WTC11 (cell line): ENCODE results near the gene PDZK1. TPM values are rescaled to one million over a fixed set of nuclear protein-coding genes. Genes with fewer than 3 reads are reported as not detected.

Experiments
- ATAC-seq: fragments of 200-7000 bp; cut with Tn5 transposase; 2 replicates; pipeline ENCODE4 v1.10.0; 2021; ENCODE audit warnings: mild to moderate bottlenecking, moderate library complexity
- CTCF ChIA-PET: fragments of 300-600 bp; sonication (Branson Sonifier 250); formaldehyde crosslinking; loops from one replicate; lab custom pipeline; 2021; ENCODE audit warnings: antibody characterized with exemption; lab: Charles Lee
- POLR2A ChIA-PET: fragments of 350-600 bp; sonication (Branson Sonifier 250); formaldehyde crosslinking; loops from one replicate; lab custom pipeline; 2021; ENCODE audit warnings: antibody characterized with exemption; lab: Charles Lee
- DNase-seq: peaks from one replicate; pipeline ENCODE4 v3.0.0; 2021; ENCODE audit warnings: low spot score
- H3K27ac Mint-ChIP-seq: 2 replicates; pipeline ENCODE4 v1.8.0; 2021; ENCODE audit warnings: mixed read lengths
- H3K27me3 Mint-ChIP-seq: 2 replicates; pipeline ENCODE4 v1.8.0; 2021; ENCODE audit warnings: low read depth, mild to moderate bottlenecking, moderate library complexity, mixed read lengths
- H3K36me3 Mint-ChIP-seq: 2 replicates; pipeline ENCODE4 v1.8.0; 2021; ENCODE audit warnings: mixed read lengths
- H3K4me1 Mint-ChIP-seq: 2 replicates; pipeline ENCODE4 v1.8.0; 2022; ENCODE audit warnings: mixed read lengths
- H3K4me3 Mint-ChIP-seq: 2 replicates; pipeline ENCODE4 v1.8.0; 2021; ENCODE audit warnings: mild to moderate bottlenecking, moderate library complexity, mixed read lengths
- H3K9me3 Mint-ChIP-seq: 2 replicates; pipeline ENCODE4 v1.8.0; 2021; ENCODE audit warnings: mixed read lengths
- CBFB ChIP-seq: sonication (generic); formaldehyde crosslinking; IDR thresholded peaks from 2 replicates; pipeline ENCODE4 v1.8.1; 2022; ENCODE audit warnings: mild to moderate bottlenecking, low read depth, missing genetic modification reagents
- CREM ChIP-seq: sonication (generic); formaldehyde crosslinking; IDR thresholded peaks from 2 replicates; pipeline ENCODE4 v1.8.1; 2022; ENCODE audit warnings: mild to moderate bottlenecking, missing genetic modification reagents, moderate library complexity
- ELF4 ChIP-seq: sonication (generic); formaldehyde crosslinking; IDR thresholded peaks from 2 replicates; pipeline ENCODE4 v1.8.1; 2022; ENCODE audit warnings: low read depth, mild to moderate bottlenecking, moderate library complexity, missing genetic modification reagents
- ETV6 ChIP-seq: sonication (generic); formaldehyde crosslinking; IDR thresholded peaks from 2 replicates; pipeline ENCODE4 v1.8.1; 2022; ENCODE audit warnings: mild to moderate bottlenecking, missing genetic modification reagents
- FOXJ3 ChIP-seq: sonication (generic); formaldehyde crosslinking; IDR thresholded peaks from 2 replicates; pipeline ENCODE4 v1.9.0; 2021; ENCODE audit warnings: missing genetic modification reagents, mild to moderate bottlenecking, borderline replicate concordance
- GABPB1 ChIP-seq: sonication (generic); formaldehyde crosslinking; IDR thresholded peaks from 2 replicates; pipeline ENCODE4 v1.8.1; 2023; ENCODE audit warnings: mild to moderate bottlenecking, missing genetic modification reagents
- IRF1 ChIP-seq: sonication (generic); formaldehyde crosslinking; IDR thresholded peaks from 2 replicates; pipeline ENCODE4 v1.8.0; 2023; ENCODE audit warnings: missing genetic modification reagents
- IRF2 ChIP-seq: sonication (generic); formaldehyde crosslinking; IDR thresholded peaks from 2 replicates; pipeline ENCODE4 v1.8.0; 2022; ENCODE audit warnings: low read depth, missing genetic modification reagents, borderline replicate concordance
- JAZF1 ChIP-seq: fragments of 250-450 bp; sonication (Bioruptor Pico); IDR thresholded peaks from 2 replicates; pipeline ENCODE4 v1.9.0; 2021; ENCODE audit warnings: moderate library complexity, mild to moderate bottlenecking, inconsistent platforms
- JUN ChIP-seq: sonication (generic); formaldehyde crosslinking; IDR thresholded peaks from 2 replicates; pipeline ENCODE4 v1.8.0; 2023; ENCODE audit warnings: mild to moderate bottlenecking, missing genetic modification reagents
- KAT7 ChIP-seq: sonication (generic); formaldehyde crosslinking; IDR thresholded peaks from 2 replicates; pipeline ENCODE4 v1.8.1; 2023; ENCODE audit warnings: missing genetic modification reagents, mild to moderate bottlenecking, borderline replicate concordance
- MLX ChIP-seq: sonication (generic); formaldehyde crosslinking; IDR thresholded peaks from 2 replicates; pipeline ENCODE4 v1.8.1; 2023; ENCODE audit warnings: mild to moderate bottlenecking, missing genetic modification reagents, moderate library complexity
- NFATC4 ChIP-seq: fragments of 250-450 bp; sonication (Bioruptor Pico); IDR thresholded peaks from 2 replicates; pipeline ENCODE4 v1.9.0; 2021; ENCODE audit warnings: mild to moderate bottlenecking
- TEAD1 ChIP-seq: sonication (generic); formaldehyde crosslinking; IDR thresholded peaks from 2 replicates; pipeline ENCODE4 v1.8.0; 2022; ENCODE audit warnings: mild to moderate bottlenecking, missing genetic modification reagents
- ZBTB21 ChIP-seq: sonication (generic); formaldehyde crosslinking; IDR thresholded peaks from 2 replicates; pipeline ENCODE4 v1.8.1; 2023; ENCODE audit warnings: mild to moderate bottlenecking, missing genetic modification reagents, borderline replicate concordance
- ZNF532 ChIP-seq: fragments of 250-450 bp; sonication (Bioruptor Pico); IDR thresholded peaks from 2 replicates; pipeline ENCODE4 v1.9.0; 2021; ENCODE audit warnings: mild to moderate bottlenecking, borderline replicate concordance
- total RNA-seq: library from RNA; stranded (reverse); gene quantifications from 3 replicates; pipeline ENCODE4 v1.2.3, GENCODE V29; 2021

The PDZK1 gene
- total RNA-seq, 1 experiment from 2014 or later, result 0.77 TPM

GRCh38 chr1:145702052-145702451 lies 5.1 kb downstream of the PDZK1 start:
- ChIA-PET POLR2A (no interaction called here), CTCF (interaction anchor here (0.9 kb wide), 1 partner anchor 19 kb away, joined by 3 read pairs; no protein-coding TSS in a partner anchor)
- no peak overlapping the region for H3K27ac Mint-ChIP-seq
- H3K36me3 Mint-ChIP-seq, result no peaks in the 10 kb centered on the region
- no peak for DNase-seq
- no peak overlapping the region for H3K4me3 Mint-ChIP-seq
- ATAC-seq, result no peak
- no peaks in the 10 kb centered on the region; the same call in 1 of the 2 replicates for H3K27me3 Mint-ChIP-seq
- H3K9me3 Mint-ChIP-seq, result no peaks in the 10 kb centered on the region
- TF ChIP-seq KAT7 (CRISPR knock-in tag) (no peak), IRF2 (no peak), NFATC4 (CRISPR knock-in tag) (no peak), JAZF1 (CRISPR knock-in tag) (no peak), CREM (no peak), ETV6 (CRISPR knock-in tag) (no peak), IRF1 (CRISPR knock-in tag) (no peak), CBFB (CRISPR knock-in tag) (no peak), JUN (CRISPR knock-in tag) (no peak), ELF4 (CRISPR knock-in tag) (no peak), TEAD1 (CRISPR knock-in tag) (no peak), ZNF532 (CRISPR knock-in tag) (no peak), FOXJ3 (no peak), ZBTB21 (CRISPR knock-in tag) (no peak), MLX (CRISPR knock-in tag) (no peak)
- H3K4me1 Mint-ChIP-seq, result peaks cover 3% of the 10 kb centered on the region

- POLR2A ChIA-PET, result no interaction called here
- no peaks in the 10 kb centered on the region for H3K4me1 Mint-ChIP-seq
- no peaks in the 10 kb centered on the region for H3K36me3 Mint-ChIP-seq
- no peak overlapping the region for H3K27ac Mint-ChIP-seq
- H3K27me3 Mint-ChIP-seq, result peaks cover 4% of the 10 kb centered on the region
- no peaks in the 10 kb centered on the region for H3K9me3 Mint-ChIP-seq
- no peak overlapping the region for H3K4me3 Mint-ChIP-seq
- DNase-seq, result no peak
- no peak for TF ChIP-seq GABPB1 (CRISPR knock-in tag)
- no peak for TF ChIP-seq ZNF532 (CRISPR knock-in tag)
- TF ChIP-seq, all 79 proteins: peak for 0
- ATAC-seq, result no peak
- CTCF ChIA-PET, result no interaction called here
These were observed 5.8 kb downstream of the PDZK1 start for GRCh38 chr1:145701306-145701862.
